VCaP (cell line): ENCODE measurements around the gene IL3.

Experiments used
- H3K27ac ChIP-seq: fragments of 450-650 bp; 2 replicates; pipeline ENCODE4 v1.5.1; 2017
- TF ChIP-seq, protein P1 (sequence below): fragments of 450-650 bp; conservative IDR thresholded peaks from 2 replicates; pipeline ENCODE4 v1.5.1; 2017; ENCODE audit warnings: mild to moderate bottlenecking, moderate library complexity

IL3 gene

DNA sequence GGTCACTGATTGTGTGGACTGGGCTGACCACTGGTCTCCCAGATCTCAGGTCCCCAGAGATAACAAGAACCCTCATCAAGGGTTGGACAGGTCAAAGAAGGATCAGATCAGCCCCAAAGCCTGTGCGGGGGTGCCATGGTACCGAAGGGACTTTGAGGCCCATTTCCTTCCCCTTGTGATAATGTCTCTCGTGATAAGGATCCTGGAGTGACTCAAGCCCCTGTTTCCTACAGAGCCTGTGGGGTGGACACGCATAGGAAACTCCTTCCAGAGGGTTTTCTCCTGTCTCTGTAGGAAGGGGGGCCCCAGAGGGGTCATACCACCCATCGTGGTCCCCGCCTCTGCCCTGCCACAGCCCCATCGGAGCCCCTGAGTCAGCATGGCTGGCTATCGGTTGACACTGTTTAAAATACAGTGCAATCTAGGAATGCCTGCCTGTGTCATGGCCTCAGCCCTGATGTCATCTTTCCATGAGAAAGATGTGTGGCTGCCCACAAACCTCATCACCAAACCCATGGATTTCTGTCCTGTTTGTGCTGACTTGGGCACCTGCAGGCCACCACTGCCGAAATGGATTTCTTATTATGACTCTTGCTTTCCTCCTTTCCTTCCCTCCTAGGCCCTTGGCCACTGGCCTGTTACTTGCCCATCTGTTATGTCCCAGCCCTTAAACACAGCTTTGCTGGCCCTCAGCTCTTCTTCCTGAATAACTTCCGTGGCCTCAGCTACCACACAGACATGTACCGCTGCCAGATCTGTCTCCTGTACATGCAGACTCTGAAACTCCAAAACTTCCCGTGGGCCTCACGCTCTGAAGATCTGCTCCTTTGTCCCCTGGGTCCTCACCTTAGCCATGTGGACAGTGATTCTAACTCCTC is 10.2 kb downstream of the IL3 start:
- TF ChIP-seq, protein P1, sequence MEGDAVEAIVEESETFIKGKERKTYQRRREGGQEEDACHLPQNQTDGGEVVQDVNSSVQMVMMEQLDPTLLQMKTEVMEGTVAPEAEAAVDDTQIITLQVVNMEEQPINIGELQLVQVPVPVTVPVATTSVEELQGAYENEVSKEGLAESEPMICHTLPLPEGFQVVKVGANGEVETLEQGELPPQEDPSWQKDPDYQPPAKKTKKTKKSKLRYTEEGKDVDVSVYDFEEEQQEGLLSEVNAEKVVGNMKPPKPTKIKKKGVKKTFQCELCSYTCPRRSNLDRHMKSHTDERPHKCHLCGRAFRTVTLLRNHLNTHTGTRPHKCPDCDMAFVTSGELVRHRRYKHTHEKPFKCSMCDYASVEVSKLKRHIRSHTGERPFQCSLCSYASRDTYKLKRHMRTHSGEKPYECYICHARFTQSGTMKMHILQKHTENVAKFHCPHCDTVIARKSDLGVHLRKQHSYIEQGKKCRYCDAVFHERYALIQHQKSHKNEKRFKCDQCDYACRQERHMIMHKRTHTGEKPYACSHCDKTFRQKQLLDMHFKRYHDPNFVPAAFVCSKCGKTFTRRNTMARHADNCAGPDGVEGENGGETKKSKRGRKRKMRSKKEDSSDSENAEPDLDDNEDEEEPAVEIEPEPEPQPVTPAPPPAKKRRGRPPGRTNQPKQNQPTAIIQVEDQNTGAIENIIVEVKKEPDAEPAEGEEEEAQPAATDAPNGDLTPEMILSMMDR: no peak
- no peak overlapping the region for H3K27ac ChIP-seq

DNA sequence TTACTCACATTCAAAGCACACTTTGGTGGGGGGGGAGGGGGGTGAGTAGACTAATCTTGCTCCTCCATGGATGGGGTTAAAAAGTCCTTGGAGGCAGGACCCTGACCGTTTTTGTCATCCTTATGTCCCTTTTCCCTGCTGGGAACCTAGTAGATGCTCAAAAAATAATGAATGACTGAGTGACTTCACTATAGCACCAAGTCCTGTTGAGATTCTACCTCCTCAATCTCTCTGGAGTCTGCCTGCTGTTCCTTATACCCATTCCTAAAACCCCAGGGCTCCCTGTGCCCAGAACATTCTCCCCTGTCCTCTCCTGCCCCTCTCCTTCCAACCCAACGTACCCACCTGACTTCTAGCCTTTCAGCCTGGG is 10.9 kb downstream of the IL3 start:
- TF ChIP-seq, protein P1: no peak
- H3K27ac ChIP-seq: no peak overlapping the region

DNA sequence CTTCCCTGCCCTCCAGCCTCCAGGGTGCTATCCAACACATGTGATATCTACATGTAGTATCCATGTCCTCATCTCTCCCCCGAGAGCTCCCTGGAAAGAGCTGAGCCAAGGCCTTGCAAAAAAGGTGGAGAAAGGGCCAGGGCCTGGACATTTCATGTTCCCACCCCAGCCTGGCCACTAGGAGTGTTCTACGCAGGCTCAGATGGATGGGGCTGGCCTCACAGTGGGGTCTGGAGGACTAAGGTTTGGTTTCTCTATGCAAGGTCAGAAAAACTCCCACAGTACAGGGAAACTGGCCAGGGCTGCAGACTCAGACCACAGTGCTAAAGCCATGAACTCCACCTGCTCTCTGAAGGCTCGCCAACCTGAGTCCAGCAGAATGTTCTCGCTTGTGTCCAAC is 11.6 kb downstream of the IL3 start:
- TF ChIP-seq, protein P1: no peak
- no peak overlapping the region for H3K27ac ChIP-seq

DNA sequence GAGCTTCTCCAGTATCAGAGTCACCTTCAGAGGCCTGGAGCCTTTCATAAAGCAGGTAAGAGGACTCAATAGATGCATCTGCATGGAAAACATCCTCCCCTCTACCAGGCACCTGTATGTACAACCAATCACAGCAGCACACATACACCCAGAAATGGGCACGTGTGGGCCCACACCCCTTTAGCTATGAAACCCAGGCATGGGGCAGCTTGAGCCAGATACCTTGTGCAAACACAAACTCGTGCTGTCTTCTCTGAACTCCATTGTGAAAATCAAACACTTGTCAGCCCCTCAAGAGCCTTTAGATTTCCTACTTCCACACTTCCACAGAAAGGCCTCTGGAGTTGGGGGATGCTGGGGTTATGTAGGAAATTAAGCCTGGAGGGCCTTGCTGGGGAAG is 12.1 kb downstream of the IL3 start:
- H3K27ac ChIP-seq: no peak overlapping the region

DNA sequence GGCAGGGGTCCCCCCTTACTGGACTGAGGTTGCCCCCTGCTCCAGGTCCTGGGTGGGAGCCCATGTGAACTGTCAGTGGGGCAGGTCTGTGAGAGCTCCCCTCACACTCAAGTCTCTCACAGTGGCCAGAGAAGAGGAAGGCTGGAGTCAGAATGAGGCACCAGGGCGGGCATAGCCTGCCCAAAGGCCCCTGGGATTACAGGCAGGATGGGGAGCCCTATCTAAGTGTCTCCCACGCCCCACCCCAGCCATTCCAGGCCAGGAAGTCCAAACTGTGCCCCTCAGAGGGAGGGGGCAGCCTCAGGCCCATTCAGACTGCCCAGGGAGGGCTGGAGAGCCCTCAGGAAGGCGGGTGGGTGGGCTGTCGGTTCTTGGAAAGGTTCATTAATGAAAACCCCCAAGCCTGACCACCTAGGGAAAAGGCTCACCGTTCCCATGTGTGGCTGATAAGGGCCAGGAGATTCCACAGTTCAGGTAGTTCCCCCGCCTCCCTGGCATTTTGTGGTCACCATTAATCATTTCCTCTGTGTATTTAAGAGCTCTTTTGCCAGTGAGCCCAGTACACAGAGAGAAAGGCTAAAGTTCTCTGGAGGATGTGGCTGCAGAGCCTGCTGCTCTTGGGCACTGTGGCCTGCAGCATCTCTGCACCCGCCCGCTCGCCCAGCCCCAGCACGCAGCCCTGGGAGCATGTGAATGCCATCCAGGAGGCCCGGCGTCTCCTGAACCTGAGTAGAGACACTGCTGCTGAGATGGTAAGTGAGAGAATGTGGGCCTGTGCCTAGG is 13.0 kb downstream of the IL3 start, which contains the start of gene CSF2:
Gene CSF2, plus strand, starts transcription at position 559 of the 783 bp plus-strand sequence. Its CDS starts 35 bp downstream, at position 594.
- TF ChIP-seq, protein P1: no peak
- H3K27ac ChIP-seq: no peak within 1 kb of the TSS

More for the DNA sequence above, 12.1 kb downstream of the IL3 start:
- TF ChIP-seq, protein P1: no peak

DNA sequence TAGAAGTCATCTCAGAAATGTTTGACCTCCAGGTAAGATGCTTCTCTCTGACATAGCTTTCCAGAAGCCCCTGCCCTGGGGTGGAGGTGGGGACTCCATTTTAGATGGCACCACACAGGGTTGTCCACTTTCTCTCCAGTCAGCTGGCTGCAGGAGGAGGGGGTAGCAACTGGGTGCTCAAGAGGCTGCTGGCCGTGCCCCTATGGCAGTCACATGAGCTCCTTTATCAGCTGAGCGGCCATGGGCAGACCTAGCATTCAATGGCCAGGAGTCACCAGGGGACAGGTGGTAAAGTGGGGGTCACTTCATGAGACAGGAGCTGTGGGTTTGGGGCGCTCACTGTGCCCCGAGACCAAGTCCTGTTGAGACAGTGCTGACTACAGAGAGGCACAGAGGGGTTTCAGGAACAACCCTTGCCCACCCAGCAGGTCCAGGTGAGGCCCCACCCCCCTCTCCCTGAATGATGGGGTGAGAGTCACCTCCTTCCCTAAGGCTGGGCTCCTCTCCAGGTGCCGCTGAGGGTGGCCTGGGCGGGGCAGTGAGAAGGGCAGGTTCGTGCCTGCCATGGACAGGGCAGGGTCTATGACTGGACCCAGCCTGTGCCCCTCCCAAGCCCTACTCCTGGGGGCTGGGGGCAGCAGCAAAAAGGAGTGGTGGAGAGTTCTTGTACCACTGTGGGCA is 13.8 kb downstream of the IL3 start:
- no peak overlapping the region for H3K27ac ChIP-seq
- TF ChIP-seq, protein P1: no peak
